ENCODE data around the gene SNX27. TPM values are rescaled to one million over a fixed set of nuclear protein-coding genes. Genes with fewer than 3 reads are reported as not detected.

Gene SNX27
- total and polyA plus RNA-seq, 4 donors, result 4.3 to 19.7 (median 10.5) TPM

GRCh38 chr1:151619489-151620093 lies 7.7 kb downstream of the SNX27 start (continued):
- TF ChIP-seq REST (IDR thresholded peaks at IDR 0.05) (no peak), HNF4A (conservative IDR thresholded peaks at IDR 0.05) (no peak), CTCF (IDR thresholded peaks at IDR 0.05; ENCODE audit: low read depth, low read length, missing input control) (no peak), YY1 (IDR thresholded peaks at IDR 0.05) (no peak)

- Histone ChIP-seq H3K9ac (ENCODE audit: low read depth in 1 of 2, low read length in 2 of 2) (no peak overlapping the region), H3K4me3 (ENCODE audit: low read depth in 1 of 3, low read length in 3 of 3) (no peak overlapping the region), H3K9me3 (ENCODE audit: control insufficient read depth in 4 of 4, low read length in 3 of 4) (no peaks in the 10 kb centered on the region), H3K36me3 (ENCODE audit: control insufficient read depth in 4 of 4, insufficient read depth in 3 of 4, low read depth in 1 of 4, low read length in 3 of 4) (peaks cover 0 to 2% (median 0%) of the 10 kb centered on the region in 4 donors), H3K27ac (ENCODE audit: low read depth in 1 of 2, low read length in 2 of 2) (peak overlapping the region in 1 of 2 donors; percentile 13), H3K4me1 (ENCODE audit: control insufficient read depth in 4 of 4, insufficient read depth in 4 of 4, low read length in 3 of 4) (peaks cover 10 to 27% (median 20%) of the 10 kb centered on the region in 4 donors), H3K27me3 (ENCODE audit: control insufficient read depth in 4 of 4, insufficient read depth in 4 of 4, low read length in 3 of 4) (no peaks in the 10 kb centered on the region)
- no peak for DNase-seq (ENCODE audit: low spot score)
- TF ChIP-seq FOXA1 (IDR thresholded peaks at IDR 0.05) (no peak), HNF4A (conservative IDR thresholded peaks at IDR 0.05) (peak in 1 of 2 donors; percentile 14), SP1 (IDR thresholded peaks at IDR 0.05) (peak; percentile 17)
- 35% methylated on average over 2 of the region's 2 CpGs for WGBS
These were observed 8.4 kb downstream of the SNX27 start for GRCh38 chr1:151620286-151620685.

- 73% methylated on average over 2 of the region's 2 CpGs for WGBS
- H3K27me3 ChIP-seq (ENCODE audit: control insufficient read depth in 4 of 4, insufficient read depth in 4 of 4, low read length in 3 of 4), result no peaks in the 10 kb centered on the region
- no peak overlapping the region for H3K9ac ChIP-seq (ENCODE audit: low read depth in 1 of 2, low read length in 2 of 2)
- H3K36me3 ChIP-seq (ENCODE audit: control insufficient read depth in 4 of 4, insufficient read depth in 3 of 4, low read depth in 1 of 4, low read length in 3 of 4), result no peaks in the 10 kb centered on the region
- no peak overlapping the region for H3K27ac ChIP-seq (ENCODE audit: low read depth in 1 of 2, low read length in 2 of 2)
- peaks cover 10 to 27% (median 20%) of the 10 kb centered on the region in 4 donors for H3K4me1 ChIP-seq (ENCODE audit: control insufficient read depth in 4 of 4, insufficient read depth in 4 of 4, low read length in 3 of 4)
- H3K4me3 ChIP-seq (ENCODE audit: low read depth in 1 of 3, low read length in 3 of 3), result no peak overlapping the region
- no peaks in the 10 kb centered on the region for H3K9me3 ChIP-seq (ENCODE audit: control insufficient read depth in 4 of 4, low read length in 3 of 4)
- no peak for DNase-seq (ENCODE audit: low spot score)
- TF ChIP-seq GABPA (IDR thresholded peaks at IDR 0.05 in 1 of 2, conservative IDR thresholded peaks at IDR 0.05 in 1 of 2), result no peak
These were observed 9.5 kb downstream of the SNX27 start for GRCh38 chr1:151621351-151621750.

- H3K27ac ChIP-seq (ENCODE audit: low read depth in 1 of 2, low read length in 2 of 2), result no peak overlapping the region
- 94% methylated on average over 3 of the region's 3 CpGs for WGBS
- no peak for TF ChIP-seq ZBTB33 (IDR thresholded peaks at IDR 0.05)
- TF ChIP-seq JUND (IDR thresholded peaks at IDR 0.05), result no peak
- TF ChIP-seq MAX (IDR thresholded peaks at IDR 0.05), result no peak
- TF ChIP-seq ATF3 (IDR thresholded peaks at IDR 0.05), result no peak
- TF ChIP-seq TAF1 (conservative IDR thresholded peaks at IDR 0.05), result no peak
- no peak for TF ChIP-seq NR2F2 (IDR thresholded peaks at IDR 0.05)
- TF ChIP-seq YY1 (IDR thresholded peaks at IDR 0.05), result no peak
- TF ChIP-seq FOXA2 (IDR thresholded peaks at IDR 0.05), result no peak
- no peak for TF ChIP-seq CTCF (IDR thresholded peaks at IDR 0.05; ENCODE audit: low read depth, low read length, missing input control)
These were observed 12.9 kb downstream of the SNX27 start for GRCh38 chr1:151624783-151625182.

More at GRCh38 chr1:151624783-151625182, 12.9 kb downstream of the SNX27 start:
- no peaks in the 10 kb centered on the region for H3K9me3 ChIP-seq (ENCODE audit: control insufficient read depth in 4 of 4, low read length in 3 of 4)
- H3K36me3 ChIP-seq (ENCODE audit: control insufficient read depth in 4 of 4, insufficient read depth in 3 of 4, low read depth in 1 of 4, low read length in 3 of 4), result no peaks in the 10 kb centered on the region
- H3K9ac ChIP-seq (ENCODE audit: low read depth in 1 of 2, low read length in 2 of 2), result no peak overlapping the region
- no peak for DNase-seq (ENCODE audit: low spot score)
- H3K27me3 ChIP-seq (ENCODE audit: control insufficient read depth in 4 of 4, insufficient read depth in 4 of 4, low read length in 3 of 4), result no peaks in the 10 kb centered on the region
- peaks cover 5 to 14% (median 8%) of the 10 kb centered on the region in 4 donors for H3K4me1 ChIP-seq (ENCODE audit: control insufficient read depth in 4 of 4, insufficient read depth in 4 of 4, low read length in 3 of 4)
- H3K4me3 ChIP-seq (ENCODE audit: low read depth in 1 of 3, low read length in 3 of 3), result no peak overlapping the region
